C4-2B (cell line): ENCODE data around the gene EPS15.

Source experiments
- CTCF ChIP-seq: fragments of 450-650 bp; conservative IDR thresholded peaks from 2 replicates; pipeline ENCODE4 v1.5.1; 2017; ENCODE audit warnings: mild to moderate bottlenecking
- ZFX ChIP-seq: fragments of 450-650 bp; IDR thresholded peaks from 2 replicates; pipeline ENCODE4 v1.6.1; 2017

- TF ChIP-seq CTCF (no peak), ZFX (no peak)
Measured at GRCh38 chr1:51344276-51344601, 174.8 kb downstream of the EPS15 start.
